GM18951 (cell line): ENCODE data around the gene USP51.
"Not testable (repeated sequence)": the region's sequence is repeated elsewhere in the genome, so short reads cannot be mapped to it uniquely, and the experiment has no call there.

Source experiments
- POLR2A ChIP-seq: IDR thresholded peaks from 4 replicates; pipeline ENCODE4 v1.6.1; 2011; ENCODE audit warnings: mild to moderate bottlenecking; ENCODE audit not compliant: insufficient read length, insufficient read depth; ENCODE audit errors: extremely low read depth
- in situ Hi-C: fragments of 300-500 bp; cut with MboI; formaldehyde crosslinking; loops from one replicate; pipeline ENCODE4 v1.12.0; 2022; ENCODE audit warnings: low sequenced_read_pairs, mixed read lengths, inconsistent platforms; ENCODE audit not compliant: unreplicated experiment

USP51 gene

GRCh38 chrX:55451626-55451989, 38.0 kb downstream of the USP51 start:
- TF ChIP-seq POLR2A, result no peak
- in situ Hi-C loops, result no loop called here

- in situ Hi-C loops, result no loop called here
- TF ChIP-seq POLR2A, result no peak
Measured at GRCh38 chrX:55451141-55451540, 38.5 kb downstream of the USP51 start.

GRCh38 chrX:55450259-55450658, 39.4 kb downstream of the USP51 start:
- no peak for TF ChIP-seq POLR2A
- in situ Hi-C loops, result no loop called here

GRCh38 chrX:55443468-55443867, 46.2 kb downstream of the USP51 start:
- in situ Hi-C loops, result not testable (repeated sequence)
